ENCODE results near the gene PTPRO.

- TF ChIP-seq, protein P1, sequence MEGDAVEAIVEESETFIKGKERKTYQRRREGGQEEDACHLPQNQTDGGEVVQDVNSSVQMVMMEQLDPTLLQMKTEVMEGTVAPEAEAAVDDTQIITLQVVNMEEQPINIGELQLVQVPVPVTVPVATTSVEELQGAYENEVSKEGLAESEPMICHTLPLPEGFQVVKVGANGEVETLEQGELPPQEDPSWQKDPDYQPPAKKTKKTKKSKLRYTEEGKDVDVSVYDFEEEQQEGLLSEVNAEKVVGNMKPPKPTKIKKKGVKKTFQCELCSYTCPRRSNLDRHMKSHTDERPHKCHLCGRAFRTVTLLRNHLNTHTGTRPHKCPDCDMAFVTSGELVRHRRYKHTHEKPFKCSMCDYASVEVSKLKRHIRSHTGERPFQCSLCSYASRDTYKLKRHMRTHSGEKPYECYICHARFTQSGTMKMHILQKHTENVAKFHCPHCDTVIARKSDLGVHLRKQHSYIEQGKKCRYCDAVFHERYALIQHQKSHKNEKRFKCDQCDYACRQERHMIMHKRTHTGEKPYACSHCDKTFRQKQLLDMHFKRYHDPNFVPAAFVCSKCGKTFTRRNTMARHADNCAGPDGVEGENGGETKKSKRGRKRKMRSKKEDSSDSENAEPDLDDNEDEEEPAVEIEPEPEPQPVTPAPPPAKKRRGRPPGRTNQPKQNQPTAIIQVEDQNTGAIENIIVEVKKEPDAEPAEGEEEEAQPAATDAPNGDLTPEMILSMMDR (IDR thresholded peaks at IDR 0.05 in 4 of 5, conservative IDR thresholded peaks at IDR 0.05 in 1 of 5): no peak
- TF ChIP-seq POLR2A (IDR thresholded peaks at IDR 0.05): no peak
Observed at GRCh38 chr12:15646581-15646980, 324.3 kb downstream of the PTPRO start.

Data from gastrocnemius medialis (tissue), 4 donors.